Uterus (tissue), 4 donors: ENCODE results near the gene SVIP. TPM values are rescaled to one million over a fixed set of nuclear protein-coding genes. Genes with fewer than 3 reads are reported as not detected.

Experiments used
- DNase-seq, 2 donors: peaks; one replicate each; pipeline ENCODE4 v3.0.0-alpha.2; 2019 to 2020
- H3K27ac ChIP-seq, 2 donors: fragments of 200-600 bp; sonication (generic); 1 replicate in 1 of 2; 2 replicates in 1 of 2; pipeline ENCODE4 v1.5.1; 2016 to 2018
- H3K27me3 ChIP-seq, 2 donors: fragments of 200-600 bp; sonication (generic); one replicate each; pipeline ENCODE4 v1.5.1; 2018 to 2019; ENCODE audit warnings: control low read depth in 1 of 2
- H3K36me3 ChIP-seq, 2 donors: fragments of 200-600 bp; sonication (generic); one replicate each; pipeline ENCODE4 v1.5.1; 2019; ENCODE audit warnings: control low read depth in 1 of 2
- H3K4me1 ChIP-seq, 2 donors: fragments of 200-600 bp; sonication (generic); one replicate each; pipeline ENCODE4 v1.5.1; 2018 to 2019; ENCODE audit warnings: control low read depth in 1 of 2
- H3K4me3 ChIP-seq, 2 donors: fragments of 200-600 bp; sonication (generic); 1 replicate in 1 of 2; 2 replicates in 1 of 2; pipeline ENCODE4 v1.5.1; 2018 to 2019; ENCODE audit warnings: mild to moderate bottlenecking in 1 of 2
- H3K9me3 ChIP-seq, 2 donors: fragments of 200-600 bp; sonication (generic); one replicate each; pipeline ENCODE4 v1.5.1; 2019; ENCODE audit warnings: control low read depth in 1 of 2
- CTCF ChIP-seq, 4 experiments: fragments of 200-600 bp in 2 of 4; fragments of 450-650 bp in 2 of 4; sonication (generic) in 2 of 4; IDR thresholded peaks; one replicate each; pipeline ENCODE4 v1.5.1; 2016 to 2019; ENCODE audit warnings: antibody characterized with exemption in 4 of 4, mild to moderate bottlenecking in 2 of 4, moderate library complexity in 1 of 4
- POLR2A ChIP-seq, 2 donors: fragments of 450-650 bp; IDR thresholded peaks; one replicate each; pipeline ENCODE4 v1.6.1; 2016; ENCODE audit warnings: antibody characterized with exemption in 2 of 2, mild to moderate bottlenecking in 1 of 2, moderate library complexity in 1 of 2
- intact Hi-C: fragments of 100-400 bp; cut with DNase I; formaldehyde crosslinking; loops from one replicate; pipeline ENCODE4 v1.15.1; 2023; ENCODE audit warnings: low total_unique reads
- total RNA-seq, 4 donors: library from RNA; depleted of rRNA in 3 of 4; stranded (reverse); fragments of >200 nt in 3 of 4; gene quantifications; one replicate each; pipeline versions ENCODE4 v1.1.0 to v1.2.4, GENCODE V29; 2014 to 2023
- donor health status: DM: yes; HTN: yes; CAD: no.

SVIP gene
- total RNA-seq, 4 donors from 2014 or later = 2.0 to 20.7 (median 11.9) TPM

- H3K27me3 ChIP-seq = no peaks in the 10 kb centered on the region
- no peaks in the 10 kb centered on the region for H3K9me3 ChIP-seq
- no peak for DNase-seq
- no peak for TF ChIP-seq POLR2A (IDR thresholded peaks at IDR 0.05)
- no peak for TF ChIP-seq CTCF (IDR thresholded peaks at IDR 0.05)
- no peak overlapping the region for H3K4me3 ChIP-seq
- H3K27ac ChIP-seq = no peak overlapping the region
- H3K36me3 ChIP-seq = no peaks in the 10 kb centered on the region
- no peaks in the 10 kb centered on the region for H3K4me1 ChIP-seq
- intact Hi-C loops = no loop called here
Measured at GRCh38 chr11:22775248-22775647, 54.4 kb downstream of the SVIP start.

- Histone ChIP-seq H3K9me3 (no peaks in the 10 kb centered on the region), H3K4me3 (no peak overlapping the region), H3K36me3 (no peaks in the 10 kb centered on the region), H3K27ac (no peak overlapping the region), H3K4me1 (no peaks in the 10 kb centered on the region), H3K27me3 (no peaks in the 10 kb centered on the region)
- no peak for TF ChIP-seq POLR2A (IDR thresholded peaks at IDR 0.05)
- no peak for TF ChIP-seq CTCF (IDR thresholded peaks at IDR 0.05)
- intact Hi-C loops = no loop called here
- DNase-seq = no peak
Measured at GRCh38 chr11:22774716-22775115, 54.9 kb downstream of the SVIP start.

GRCh38 chr11:22769081-22769480 is 60.5 kb downstream of the SVIP start:
- no peaks in the 10 kb centered on the region for H3K36me3 ChIP-seq
- H3K9me3 ChIP-seq = no peaks in the 10 kb centered on the region
- no peaks in the 10 kb centered on the region for H3K27me3 ChIP-seq
- no peaks in the 10 kb centered on the region for H3K4me1 ChIP-seq
- DNase-seq = no peak
- intact Hi-C loops = no loop called here
- H3K4me3 ChIP-seq = no peak overlapping the region
- no peak overlapping the region for H3K27ac ChIP-seq
- TF ChIP-seq POLR2A (IDR thresholded peaks at IDR 0.05) (no peak), CTCF (IDR thresholded peaks at IDR 0.05) (no peak)

Other genes with a start within 250 kb of the SVIP start
- gene FANCF, start 204.0 kb downstream of the SVIP start, total RNA-seq = 10 to 100 TPM in 2 of 4 donors, 1 to 10 TPM in 1, under 1 TPM in 1; 0.88 to 27.6 (median 6.4) TPM
- gene GAS2, start 163.2 kb downstream of the SVIP start, total RNA-seq = 10 to 100 TPM in 1 of 4 donors, 1 to 10 TPM in 1, under 1 TPM in 1, not detected in 1; 0.77 to 21.5 (median 5.1) TPM
- not detected for gene CCDC179, start 30.7 kb upstream of the SVIP start, total RNA-seq